GM19099 (cell line): ENCODE data around the gene BMP5.

Experiments
- POLR2A ChIP-seq: IDR thresholded peaks from 3 replicates; pipeline ENCODE4 v1.6.1; 2011; ENCODE audit warnings: low read depth; ENCODE audit not compliant: insufficient read length; ENCODE audit errors: extremely low read depth

The BMP5 gene

GRCh38 chr6:55836481-55836880 is 38.9 kb downstream of the BMP5 start:
- TF ChIP-seq POLR2A = no peak

GRCh38 chr6:55835220-55835619 is 40.2 kb downstream of the BMP5 start:
- TF ChIP-seq POLR2A = no peak

DNA sequence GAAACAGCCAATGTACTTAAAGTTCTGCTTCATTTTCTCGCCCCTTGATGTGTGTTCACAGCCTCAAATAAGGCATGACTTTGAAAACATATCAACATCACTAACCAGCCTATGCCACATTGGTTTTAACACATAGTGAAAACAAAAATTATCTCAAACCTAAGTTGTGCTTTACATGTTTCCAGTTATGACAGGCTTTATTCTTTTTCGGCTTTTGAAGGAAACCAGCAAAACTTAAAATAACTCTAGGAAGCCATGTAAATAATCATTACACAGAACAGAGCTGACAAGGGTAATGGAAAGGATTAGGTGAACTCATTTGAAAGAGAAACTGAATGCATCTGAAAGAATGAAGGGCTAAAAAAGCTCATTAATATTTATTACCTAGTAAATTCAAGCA is 42.1 kb downstream of the BMP5 start:
- TF ChIP-seq POLR2A = no peak

DNA sequence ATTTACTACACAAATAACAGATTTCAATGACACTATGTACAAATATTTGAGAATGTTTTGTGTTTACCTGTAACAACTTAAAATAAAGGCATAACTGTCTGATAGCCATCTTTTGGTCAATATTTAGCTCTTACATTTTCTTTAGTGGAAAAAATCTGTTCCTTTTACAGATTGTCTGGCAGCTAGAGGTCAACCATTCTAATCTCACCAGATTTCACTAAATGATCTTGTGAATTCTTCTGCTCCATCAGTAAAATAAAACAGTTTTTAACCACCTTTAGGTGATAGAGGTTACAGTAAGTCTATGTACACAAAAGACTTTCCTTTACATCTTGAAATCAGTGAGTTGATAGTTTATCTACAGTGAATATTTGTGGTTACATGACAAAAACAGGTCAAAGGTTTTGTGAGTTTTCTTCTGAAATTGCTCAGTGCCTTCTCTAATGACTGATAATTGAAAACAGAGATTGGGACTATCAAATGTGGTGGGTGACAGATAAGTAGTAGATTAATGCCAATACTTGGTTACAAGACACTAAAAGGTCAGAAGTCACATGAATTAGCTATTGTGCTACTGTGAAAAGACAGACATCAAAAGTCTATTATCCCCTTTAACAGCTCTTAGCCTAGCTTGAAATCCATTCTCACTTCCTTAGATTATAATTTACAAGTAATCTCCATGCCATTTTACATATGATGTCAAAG is 47.4 kb downstream of the BMP5 start:
- TF ChIP-seq POLR2A = no peak

DNA sequence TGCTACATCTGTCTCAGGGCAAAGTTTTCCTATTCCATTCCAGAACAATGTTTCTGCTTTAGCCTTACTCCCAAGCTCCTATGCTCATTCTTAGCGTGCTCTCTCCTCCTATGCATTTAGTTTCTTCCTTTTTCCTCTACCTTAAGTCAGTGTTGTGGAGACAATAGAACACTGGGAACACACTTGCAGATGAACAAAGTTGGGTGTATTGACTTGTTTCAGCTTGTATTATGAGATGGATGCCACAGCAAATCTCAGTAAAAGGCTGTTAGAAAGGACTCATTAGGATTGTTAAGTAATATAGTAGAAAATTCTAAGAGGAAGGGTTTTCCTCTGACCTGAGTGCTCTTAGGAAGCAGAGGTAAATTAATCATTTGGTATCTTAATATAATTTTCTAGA is 48.4 kb downstream of the BMP5 start:
- no peak for TF ChIP-seq POLR2A

- no peak for TF ChIP-seq POLR2A
These were observed 49.9 kb downstream of the BMP5 start for GRCh38 chr6:55825402-55826051.

DNA sequence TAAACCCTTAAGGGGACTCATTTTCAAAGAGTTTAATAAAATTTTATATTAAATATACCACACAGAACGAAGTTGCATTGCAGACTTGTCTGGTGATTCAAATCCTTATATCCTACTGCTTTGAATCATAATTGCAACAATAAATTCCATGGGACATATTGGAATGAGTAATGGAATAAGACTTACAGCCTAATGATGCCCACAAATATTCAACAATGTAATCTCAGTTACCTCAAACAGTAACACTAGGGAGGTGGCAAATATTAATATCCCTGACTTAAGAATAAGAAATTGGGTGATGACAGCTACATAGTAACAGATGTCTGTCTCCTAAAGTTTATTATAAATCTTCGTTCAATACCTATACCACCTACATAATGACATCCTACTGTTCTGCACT is 52.6 kb downstream of the BMP5 start:
- no peak for TF ChIP-seq POLR2A

GRCh38 chr6:55822005-55822404 is 53.4 kb downstream of the BMP5 start:
- no peak for TF ChIP-seq POLR2A

DNA sequence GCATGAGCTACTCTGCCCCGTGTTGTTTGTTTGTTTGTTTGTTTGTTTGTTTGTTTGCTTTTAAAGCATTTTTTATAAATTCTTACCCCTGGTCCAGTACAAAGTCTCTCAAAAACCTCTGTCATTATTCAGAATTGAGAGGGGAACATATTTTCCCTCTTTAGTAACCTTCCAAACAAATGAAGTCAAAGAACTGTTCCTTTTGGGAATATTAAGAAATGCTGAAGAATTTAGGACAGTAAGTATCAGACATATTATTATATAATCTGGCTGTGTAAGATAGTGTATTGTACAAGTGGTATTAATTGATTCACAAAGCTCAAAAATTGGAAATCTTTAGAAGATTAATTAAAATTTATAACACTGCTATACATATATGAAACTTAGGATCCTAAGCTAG is 54.7 kb downstream of the BMP5 start:
- no peak for TF ChIP-seq POLR2A

- no peak for TF ChIP-seq POLR2A
These were observed 55.6 kb downstream of the BMP5 start for GRCh38 chr6:55819811-55820210.

DNA sequence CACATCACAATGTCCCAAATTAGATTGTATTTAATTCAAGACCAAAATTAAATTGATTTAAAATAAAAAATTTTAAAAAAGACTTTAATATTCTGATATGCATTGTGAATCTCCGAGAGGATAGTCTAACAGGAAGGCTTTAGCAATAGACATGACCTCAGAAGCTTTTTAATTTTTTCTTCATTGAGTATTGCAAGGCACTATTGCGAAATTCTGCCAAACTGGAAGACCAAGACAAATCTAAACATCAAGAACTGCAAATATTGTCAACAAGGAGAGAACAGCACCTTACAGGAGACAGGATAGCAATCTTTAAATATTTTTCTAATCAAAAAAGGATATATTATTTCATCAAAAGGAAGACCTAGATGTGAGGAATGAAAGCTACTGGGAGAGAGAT is 56.9 kb downstream of the BMP5 start:
- TF ChIP-seq POLR2A = no peak

DNA sequence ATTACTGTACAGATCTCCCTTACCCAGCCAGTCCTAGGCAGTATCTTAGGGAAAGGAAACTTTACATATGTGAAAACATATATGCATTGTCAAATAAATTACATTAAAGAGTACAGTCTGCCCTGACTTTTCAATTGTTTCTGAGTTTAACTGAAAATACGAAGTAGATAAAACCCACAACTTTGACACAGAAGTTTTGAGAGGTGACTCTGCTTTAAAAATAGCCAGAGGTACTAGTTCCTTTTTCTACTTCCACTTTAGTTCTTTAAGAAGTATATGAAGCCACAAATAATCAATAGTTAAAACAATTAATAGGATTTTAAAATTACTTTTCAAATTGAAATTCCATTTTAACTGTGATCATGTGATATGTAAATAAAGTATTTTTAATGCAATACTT is 62.9 kb downstream of the BMP5 start:
- TF ChIP-seq POLR2A = no peak

DNA sequence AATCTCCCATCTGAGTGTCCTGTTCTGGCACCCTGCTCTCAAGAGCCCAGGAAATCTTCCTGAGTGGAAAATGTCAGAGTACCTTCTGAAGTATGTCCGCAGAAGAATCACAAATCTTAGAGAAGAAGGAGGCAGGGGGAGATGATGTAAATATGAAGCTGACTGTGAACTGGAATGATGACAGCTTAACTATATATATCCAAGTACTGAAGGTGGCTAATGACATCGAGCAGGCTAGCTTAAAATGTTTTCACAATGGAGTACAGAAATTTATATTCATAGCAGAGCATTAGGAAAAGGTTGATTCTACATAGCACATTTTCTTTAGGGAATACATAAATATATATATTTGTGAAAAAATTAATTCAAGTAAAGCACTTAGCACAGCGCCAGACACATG is 64.3 kb downstream of the BMP5 start:
- no peak for TF ChIP-seq POLR2A

GRCh38 chr6:55802259-55802658 is 73.1 kb downstream of the BMP5 start:
- TF ChIP-seq POLR2A = no peak

GRCh38 chr6:55798571-55798970 is 76.8 kb downstream of the BMP5 start:
- no peak for TF ChIP-seq POLR2A

GRCh38 chr6:55794136-55794812 is 81.1 kb downstream of the BMP5 start:
- no peak for TF ChIP-seq POLR2A
